ENCODE measurements around the gene GUCY1B1.

GRCh38 chr4:155748039-155748438 lies 10.8 kb upstream of the GUCY1B1 start:
- TF ChIP-seq, protein P1, sequence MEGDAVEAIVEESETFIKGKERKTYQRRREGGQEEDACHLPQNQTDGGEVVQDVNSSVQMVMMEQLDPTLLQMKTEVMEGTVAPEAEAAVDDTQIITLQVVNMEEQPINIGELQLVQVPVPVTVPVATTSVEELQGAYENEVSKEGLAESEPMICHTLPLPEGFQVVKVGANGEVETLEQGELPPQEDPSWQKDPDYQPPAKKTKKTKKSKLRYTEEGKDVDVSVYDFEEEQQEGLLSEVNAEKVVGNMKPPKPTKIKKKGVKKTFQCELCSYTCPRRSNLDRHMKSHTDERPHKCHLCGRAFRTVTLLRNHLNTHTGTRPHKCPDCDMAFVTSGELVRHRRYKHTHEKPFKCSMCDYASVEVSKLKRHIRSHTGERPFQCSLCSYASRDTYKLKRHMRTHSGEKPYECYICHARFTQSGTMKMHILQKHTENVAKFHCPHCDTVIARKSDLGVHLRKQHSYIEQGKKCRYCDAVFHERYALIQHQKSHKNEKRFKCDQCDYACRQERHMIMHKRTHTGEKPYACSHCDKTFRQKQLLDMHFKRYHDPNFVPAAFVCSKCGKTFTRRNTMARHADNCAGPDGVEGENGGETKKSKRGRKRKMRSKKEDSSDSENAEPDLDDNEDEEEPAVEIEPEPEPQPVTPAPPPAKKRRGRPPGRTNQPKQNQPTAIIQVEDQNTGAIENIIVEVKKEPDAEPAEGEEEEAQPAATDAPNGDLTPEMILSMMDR (IDR thresholded peaks at IDR 0.05) = no peak
- no peak for TF ChIP-seq POLR2A (IDR thresholded peaks at IDR 0.05)
